ENCODE data around the gene PSD2.

GRCh38 chr5:139835656-139836055 lies 40.0 kb downstream of the PSD2 start:
- TF ChIP-seq CTCF (IDR thresholded peaks at IDR 0.05) (no peak), POLR2AphosphoS5 (IDR thresholded peaks at IDR 0.05) (no peak)

Data from sigmoid colon (tissue), 4 donors.